ENCODE measurements around the gene LBX2. TPM values are rescaled to one million over a fixed set of nuclear protein-coding genes. Genes with fewer than 3 reads are reported as not detected.

The LBX2 gene
- total and polyA plus RNA-seq, 9 of the 15 experiments (the other 6 are each of a cell fraction or from before 2014, with no cell fraction given): 0.39 to 6.2 (median 1.8) TPM; not detected in 1

- TF ChIP-seq MTA2 (IDR thresholded peaks at IDR 0.05; ENCODE audit: low read depth) (peak; percentile 63), ZNF395 (CRISPR knock-in tag; IDR thresholded peaks at IDR 0.05) (no peak), DLX4 (CRISPR knock-in tag; IDR thresholded peaks at IDR 0.05) (no peak), LARP7 (IDR thresholded peaks at IDR 0.05) (no peak), ZKSCAN1 (IDR thresholded peaks at IDR 0.05; ENCODE audit: low read depth, low read length) (peak; percentile 71; the same call in 1 of the 2 replicates), CBX5 (IDR thresholded peaks at IDR 0.05; ENCODE audit: borderline replicate concordance, low read depth) (no peak), ZBTB12 (CRISPR knock-in tag; IDR thresholded peaks at IDR 0.05) (no peak), ZNF584 (CRISPR knock-in tag; IDR thresholded peaks at IDR 0.05; ENCODE audit: low read depth) (0 out of 2 replicates have a peak, but pooled peaks have one; percentile 15), ZBTB1 (CRISPR knock-in tag; IDR thresholded peaks at IDR 0.05; ENCODE audit: borderline replicate concordance, low read depth) (peak; percentile 73; the same call in 1 of the 2 replicates), MEF2A (IDR thresholded peaks at IDR 0.05; ENCODE audit: control insufficient read depth, low read depth, low read length) (no peak), ZNF75A (CRISPR knock-in tag; IDR thresholded peaks at IDR 0.05) (no peak), EP400 (IDR thresholded peaks at IDR 0.05) (peak; percentile 91), MECOM (CRISPR knock-in tag; IDR thresholded peaks at IDR 0.05) (no peak), SAP30 (IDR thresholded peaks at IDR 0.05; ENCODE audit: borderline replicate concordance, insufficient read depth, low read depth, low read length, poor library complexity, severe bottlenecking) (no peak), ZNF124 (CRISPR knock-in tag; IDR thresholded peaks at IDR 0.05) (no peak), MBD2 (IDR thresholded peaks at IDR 0.05; ENCODE audit: borderline replicate concordance, low read depth) (no peak), ZBTB8A (IDR thresholded peaks at IDR 0.05; ENCODE audit: partially characterized antibody) (no peak), BCLAF1 (IDR thresholded peaks at IDR 0.05; ENCODE audit: borderline replicate concordance in 1 of 2, control insufficient read depth in 1 of 2, low read depth in 2 of 2, low read length in 1 of 2) (no peak), TCF3 (CRISPR knock-in tag; IDR thresholded peaks at IDR 0.05) (peak; percentile 90), GATA2 (CRISPR knock-in tag; IDR thresholded peaks at IDR 0.05) (peak; percentile 90)
Observed at GRCh38 chr2:74530239-74531187, 31.1 kb upstream of the LBX2 start (continued).

All from K562 (cell line).